ENCODE results near the gene MYL7.

Gene MYL7

GRCh38 chr7:44167920-44168319, 26.8 kb upstream of the MYL7 start:
- no peak for DNase-seq

GRCh38 chr7:44163591-44163990, 22.5 kb upstream of the MYL7 start:
- no peak for DNase-seq

GRCh38 chr7:44162785-44163395, 21.8 kb upstream of the MYL7 start:
- DNase-seq: no peak

GRCh38 chr7:44162179-44162578, 21.0 kb upstream of the MYL7 start:
- no peak for DNase-seq

- DNase-seq: no peak
These were observed 20.2 kb upstream of the MYL7 start for GRCh38 chr7:44161371-44161770.

- DNase-seq: no peak
These were observed 18.9 kb upstream of the MYL7 start for GRCh38 chr7:44159824-44160630.

GRCh38 chr7:44158873-44159631, 17.9 kb upstream of the MYL7 start:
- no peak for DNase-seq

- DNase-seq: no peak
These were observed 17.2 kb upstream of the MYL7 start for GRCh38 chr7:44158096-44158872.

GRCh38 chr7:44157116-44158080, 16.3 kb upstream of the MYL7 start:
- DNase-seq: no peak

GRCh38 chr7:44156453-44157010, 15.4 kb upstream of the MYL7 start:
- no peak for DNase-seq

- no peak for DNase-seq
These were observed 14.4 kb upstream of the MYL7 start for GRCh38 chr7:44155191-44156185.

- DNase-seq: no peak
These were observed 13.6 kb upstream of the MYL7 start for GRCh38 chr7:44154703-44155102.

GRCh38 chr7:44153948-44154335, 12.8 kb upstream of the MYL7 start:
- DNase-seq: no peak

- no peak for DNase-seq
These were observed 12.1 kb upstream of the MYL7 start for GRCh38 chr7:44152971-44153947.

- no peak for DNase-seq
These were observed 10.8 kb upstream of the MYL7 start for GRCh38 chr7:44151956-44152355.

GRCh38 chr7:44150966-44151941, 10.1 kb upstream of the MYL7 start:
- no peak for DNase-seq

- DNase-seq: no peak
These were observed 9.3 kb upstream of the MYL7 start for GRCh38 chr7:44150466-44150832.

All from activated CD4-positive, CD25-positive, alpha-beta regulatory T cell (primary cell).